Urinary bladder (tissue), 4 donors: ENCODE data around the gene SP2. TPM values are rescaled to one million over a fixed set of nuclear protein-coding genes. Genes with fewer than 3 reads are reported as not detected.

ENCODE experiments used
- DNase-seq: peaks from one replicate; pipeline ENCODE4 v3.0.0-alpha.2; 2015; ENCODE audit errors: extremely low spot score
- H3K27ac ChIP-seq: one replicate; pipeline ENCODE4 v1.5.1; 2013; ENCODE audit warnings: low read depth, mild to moderate bottlenecking, moderate library complexity
- H3K36me3 ChIP-seq: one replicate; pipeline ENCODE4 v1.6.1; 2013; ENCODE audit warnings: mild to moderate bottlenecking, moderate library complexity; ENCODE audit not compliant: insufficient read depth
- H3K4me1 ChIP-seq: one replicate; pipeline ENCODE4 v1.6.1; 2013; ENCODE audit warnings: mild to moderate bottlenecking, moderate library complexity; ENCODE audit not compliant: insufficient read depth
- H3K4me3 ChIP-seq: one replicate; pipeline ENCODE4 v1.5.1; 2013; ENCODE audit warnings: low read depth, low read length
- WGBS: extraction: QIAGEN DNeasy Blood & Tissue Kit; methylation state at CpG from one replicate; pipeline ENCODE4 v1.1.7; 2013; 5-methylcytosine and 5-hydroxymethylcytosine counted together
- polyA plus RNA-seq: library from polyadenylated mRNA; stranded (reverse); fragments of 200-250 nt; gene quantifications from one replicate; pipeline ENCODE4 v1.2.3, GENCODE V29; 2013
- total RNA-seq: library from RNA; depleted of rRNA; stranded (reverse); fragments of >200 nt; gene quantifications from one replicate; pipeline ENCODE4 v1.2.3, GENCODE V29; 2014
- donor health status: healthy with polysubstance abuse.
- donor health status: healthy.

The SP2 gene
- total and polyA plus RNA-seq, 2 donors = 1.9 to 16.0 TPM

- no peak overlapping the region for H3K27ac ChIP-seq
- no peak for DNase-seq
- no peak overlapping the region for H3K4me3 ChIP-seq
- H3K4me1 ChIP-seq = peaks cover 1% of the 10 kb centered on the region
- H3K36me3 ChIP-seq = no peaks in the 10 kb centered on the region
- 46% methylated on average over 5 of the region's 5 CpGs for WGBS
These were observed 71.7 kb downstream of the SP2 start for GRCh38 chr17:47967607-47968252.

GRCh38 chr17:47968836-47969235 lies 72.8 kb downstream of the SP2 start:
- Histone ChIP-seq H3K4me1 (peaks cover 1% of the 10 kb centered on the region), H3K36me3 (no peaks in the 10 kb centered on the region), H3K4me3 (no peak overlapping the region), H3K27ac (no peak overlapping the region)
- WGBS = 66% methylated on average over 5 of the region's 5 CpGs
- DNase-seq = no peak

GRCh38 chr17:47969930-47970724 lies 74.1 kb downstream of the SP2 start:
- 44% methylated on average over 15 of the region's 15 CpGs for WGBS
- DNase-seq = no peak
- Histone ChIP-seq H3K27ac (no peak overlapping the region), H3K4me1 (peaks cover 1% of the 10 kb centered on the region), H3K4me3 (no peak overlapping the region), H3K36me3 (no peaks in the 10 kb centered on the region)

GRCh38 chr17:47970725-47971499 lies 74.9 kb downstream of the SP2 start, which contains the start of gene CDK5RAP3:
CDK5RAP3 (plus strand) TSS chr17:47971113; CDS start chr17:47971147, 34 bp downstream.
- peak within 1 kb of the TSS; percentile 57 for H3K27ac ChIP-seq
- no peaks in the 10 kb centered on the region for H3K36me3 ChIP-seq
- H3K4me1 ChIP-seq = peaks cover 1% of the 10 kb centered on the region
- DNase-seq = peak; percentile 98
- under 1% methylated on average over 62 of the region's 62 CpGs for WGBS
- peak within 1 kb of the TSS; percentile 67 for H3K4me3 ChIP-seq

- 93% methylated on average over 8 of the region's 8 CpGs for WGBS
- Histone ChIP-seq H3K36me3 (no peaks in the 10 kb centered on the region), H3K4me3 (no peak overlapping the region), H3K27ac (no peak overlapping the region), H3K4me1 (no peaks in the 10 kb centered on the region)
- DNase-seq = no peak
These were observed 77.5 kb downstream of the SP2 start for GRCh38 chr17:47973541-47973940.

DNA sequence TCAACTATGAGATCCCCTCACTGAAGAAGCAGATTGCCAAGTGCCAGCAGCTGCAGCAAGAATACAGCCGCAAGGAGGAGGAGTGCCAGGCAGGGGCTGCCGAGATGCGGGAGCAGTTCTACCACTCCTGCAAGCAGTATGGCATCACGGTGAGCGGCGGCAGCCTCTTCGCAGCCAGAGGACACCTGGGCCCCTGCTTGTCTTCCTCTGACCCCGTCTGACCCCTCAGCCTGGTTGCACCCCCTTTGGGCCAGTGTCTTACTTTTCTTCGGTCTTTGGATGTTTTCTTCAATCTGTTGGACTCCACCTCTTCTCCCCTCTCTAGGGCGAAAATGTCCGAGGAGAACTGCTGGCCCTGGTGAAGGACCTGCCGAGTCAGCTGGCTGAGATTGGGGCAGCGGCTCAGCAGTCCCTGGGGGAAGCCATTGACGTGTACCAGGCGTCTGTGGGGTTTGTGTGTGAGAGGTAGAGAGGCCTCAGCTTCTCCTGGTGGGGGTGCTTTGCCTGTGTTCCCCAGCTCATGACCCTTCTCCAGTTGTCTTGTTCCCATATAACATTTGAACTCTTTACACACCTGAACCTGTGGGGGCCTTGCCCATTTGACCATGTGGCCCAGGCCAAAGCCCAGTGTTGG lies 79.3 kb downstream of the SP2 start:
- Histone ChIP-seq H3K27ac (no peak overlapping the region), H3K36me3 (peaks cover 2% of the 10 kb centered on the region), H3K4me1 (no peaks in the 10 kb centered on the region), H3K4me3 (no peak overlapping the region)
- DNase-seq = no peak
- 78% methylated on average over 15 of the region's 15 CpGs for WGBS

- H3K27ac ChIP-seq = no peak overlapping the region
- H3K36me3 ChIP-seq = peaks cover 2% of the 10 kb centered on the region
- H3K4me1 ChIP-seq = no peaks in the 10 kb centered on the region
- no peak overlapping the region for H3K4me3 ChIP-seq
- WGBS = 95% methylated on average over 10 of the region's 10 CpGs
- DNase-seq = no peak
These were observed 79.8 kb downstream of the SP2 start for GRCh38 chr17:47975823-47976205.

- Histone ChIP-seq H3K4me3 (no peak overlapping the region), H3K27ac (no peak overlapping the region), H3K36me3 (peaks cover 8% of the 10 kb centered on the region), H3K4me1 (no peaks in the 10 kb centered on the region)
- 19% methylated on average over 7 of the region's 7 CpGs for WGBS
- no peak for DNase-seq
These were observed 82.3 kb downstream of the SP2 start for GRCh38 chr17:47978324-47978723.

Other genes with a start within 250 kb of the SP2 start
- gene KPNB1, start 246.3 kb upstream of the SP2 start, total RNA-seq = 136 TPM
- 66.8 TPM for gene KPNB1, start 246.3 kb upstream of the SP2 start, polyA plus RNA-seq
- 5.5 TPM for gene TBKBP1, start 202.1 kb upstream of the SP2 start, total RNA-seq
- 19.1 TPM for gene TBKBP1, start 202.1 kb upstream of the SP2 start, polyA plus RNA-seq
- 0.11 TPM for gene TBX21, start 163.0 kb upstream of the SP2 start, total RNA-seq
- 0.25 TPM for gene TBX21, start 163.0 kb upstream of the SP2 start, polyA plus RNA-seq
- gene OSBPL7, start 74.4 kb upstream of the SP2 start, total RNA-seq = 7.8 TPM
- 9.6 TPM for gene OSBPL7, start 74.4 kb upstream of the SP2 start, polyA plus RNA-seq
- 8.5 TPM for gene MRPL10, start 64.7 kb upstream of the SP2 start, total RNA-seq
- 80.9 TPM for gene MRPL10, start 64.7 kb upstream of the SP2 start, polyA plus RNA-seq
- gene LRRC46, start 64.6 kb upstream of the SP2 start, total RNA-seq = not detected
- gene LRRC46, start 64.6 kb upstream of the SP2 start, polyA plus RNA-seq = 0.30 TPM
- gene SCRN2, start 55.0 kb upstream of the SP2 start, total RNA-seq = 27.4 TPM
- gene SCRN2, start 55.0 kb upstream of the SP2 start, polyA plus RNA-seq = 41.0 TPM
- gene SP6, start 45.1 kb upstream of the SP2 start, total RNA-seq = 2.2 TPM
- 2.3 TPM for gene SP6, start 45.1 kb upstream of the SP2 start, polyA plus RNA-seq
- 6.6 TPM for gene PNPO, start 45.3 kb downstream of the SP2 start, total RNA-seq
- gene PNPO, start 45.3 kb downstream of the SP2 start, polyA plus RNA-seq = 8.2 TPM
- gene PRR15L, start 61.6 kb downstream of the SP2 start, total RNA-seq = 3.4 TPM
- 1.2 TPM for gene PRR15L, start 61.6 kb downstream of the SP2 start, polyA plus RNA-seq
- 77.4 TPM for gene CDK5RAP3, start 74.9 kb downstream of the SP2 start, total RNA-seq
- 117 TPM for gene CDK5RAP3, start 74.9 kb downstream of the SP2 start, polyA plus RNA-seq
- gene COPZ2, start 141.6 kb downstream of the SP2 start, total RNA-seq = 45.2 TPM
- 36.0 TPM for gene COPZ2, start 141.6 kb downstream of the SP2 start, polyA plus RNA-seq
- 53.1 TPM for gene NFE2L1, start 152.1 kb downstream of the SP2 start, total RNA-seq
- 163 TPM for gene NFE2L1, start 152.1 kb downstream of the SP2 start, polyA plus RNA-seq
- gene CBX1, start 205.2 kb downstream of the SP2 start, total RNA-seq = 53.3 TPM
- 60.4 TPM for gene CBX1, start 205.2 kb downstream of the SP2 start, polyA plus RNA-seq
- 7.3 TPM for gene SNX11, start 211.5 kb downstream of the SP2 start, total RNA-seq
- 20.7 TPM for gene SNX11, start 211.5 kb downstream of the SP2 start, polyA plus RNA-seq